ENCODE results near the gene TTC12. TPM values are rescaled to one million over a fixed set of nuclear protein-coding genes. Genes with fewer than 3 reads are reported as not detected.

Gene TTC12
- polyA plus RNA-seq, 1 of the 3 experiments (the other 2 are of a cell fraction), result 15.1 TPM

- no peak for DNase-seq
- Histone ChIP-seq H3K27ac (ENCODE audit: low read depth in 2 of 2, low read length in 1 of 2) (no peak overlapping the region), H3K9ac (no peak overlapping the region), H3K79me2 (ENCODE audit: insufficient read depth) (no peaks in the 10 kb centered on the region), H3K9me3 (no peaks in the 10 kb centered on the region), H3K4me1 (ENCODE audit: control insufficient read depth in 1 of 2, insufficient read depth in 2 of 2, low read depth in 1 of 2, low read length in 1 of 2) (peaks cover 0 to 21% of the 10 kb centered on the region in 2 experiments; a peak in 2 of 4 replicates), H4K20me1 (ENCODE audit: insufficient read depth) (no peaks in the 10 kb centered on the region), H3K9me2 (no peaks in the 10 kb centered on the region), H3K4me3 (ENCODE audit: low read depth in 2 of 2, low read length in 1 of 2) (no peak overlapping the region), H2AFZ (ENCODE audit: low read depth) (no peak overlapping the region), H3K4me2 (no peak overlapping the region), H3F3A (replicated peaks; ENCODE audit: insufficient read depth) (no peaks in the 10 kb centered on the region), H3K36me3 (replicated peaks in 1 of 2; ENCODE audit: control insufficient read depth in 1 of 2, insufficient read depth in 2 of 2, low read length in 1 of 2) (no peaks in the 10 kb centered on the region), H3K27me3 (ENCODE audit: insufficient read depth) (no peaks in the 10 kb centered on the region)
- POLR2A ChIA-PET, result no interaction called here
- CTCF ChIA-PET, result no interaction called here
- 87% methylated on average over 10 of the region's 10 CpGs for WGBS (ENCODE audit: low lambda C conversion rate)
- TF ChIP-seq TEAD4 (IDR thresholded peaks at IDR 0.05; ENCODE audit: borderline replicate concordance, insufficient read depth) (no peak), MXI1 (IDR thresholded peaks at IDR 0.05; ENCODE audit: low read depth, low read length) (no peak)
- TF ChIP-seq, protein P1, sequence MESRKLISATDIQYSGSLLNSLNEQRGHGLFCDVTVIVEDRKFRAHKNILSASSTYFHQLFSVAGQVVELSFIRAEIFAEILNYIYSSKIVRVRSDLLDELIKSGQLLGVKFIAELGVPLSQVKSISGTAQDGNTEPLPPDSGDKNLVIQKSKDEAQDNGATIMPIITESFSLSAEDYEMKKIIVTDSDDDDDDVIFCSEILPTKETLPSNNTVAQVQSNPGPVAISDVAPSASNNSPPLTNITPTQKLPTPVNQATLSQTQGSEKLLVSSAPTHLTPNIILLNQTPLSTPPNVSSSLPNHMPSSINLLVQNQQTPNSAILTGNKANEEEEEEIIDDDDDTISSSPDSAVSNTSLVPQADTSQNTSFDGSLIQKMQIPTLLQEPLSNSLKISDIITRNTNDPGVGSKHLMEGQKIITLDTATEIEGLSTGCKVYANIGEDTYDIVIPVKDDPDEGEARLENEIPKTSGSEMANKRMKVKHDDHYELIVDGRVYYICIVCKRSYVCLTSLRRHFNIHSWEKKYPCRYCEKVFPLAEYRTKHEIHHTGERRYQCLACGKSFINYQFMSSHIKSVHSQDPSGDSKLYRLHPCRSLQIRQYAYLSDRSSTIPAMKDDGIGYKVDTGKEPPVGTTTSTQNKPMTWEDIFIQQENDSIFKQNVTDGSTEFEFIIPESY (IDR thresholded peaks at IDR 0.05; ENCODE audit: borderline replicate concordance, low read depth), result no peak
Observed at GRCh38 chr11:113373981-113374560, 59.7 kb downstream of the TTC12 start.

DNA sequence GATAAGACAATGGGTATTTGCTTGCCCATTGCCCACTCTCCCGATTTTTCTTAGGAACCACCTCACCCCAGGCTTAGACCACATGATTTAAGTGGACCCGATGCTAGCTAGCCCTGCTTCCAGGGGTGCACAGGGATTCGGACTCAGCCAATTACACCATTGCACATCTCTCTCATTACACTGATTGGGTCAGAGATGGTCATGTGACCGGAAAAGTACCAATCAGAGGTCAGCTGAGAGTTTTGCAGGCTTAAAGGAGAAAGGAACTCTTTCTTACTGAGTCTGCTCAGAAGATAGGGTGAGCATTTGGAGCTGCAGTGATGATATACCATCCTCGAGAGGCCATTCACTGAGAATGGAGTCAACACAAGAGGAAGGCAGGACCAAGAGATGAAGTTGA, 61.0 kb downstream of the TTC12 start:
- no peak overlapping the region for H3K4me2 ChIP-seq
- H3K9me3 ChIP-seq, result no peaks in the 10 kb centered on the region
- no peak for DNase-seq
- no peak for TF ChIP-seq NFIC (IDR thresholded peaks at IDR 0.05; ENCODE audit: borderline replicate concordance)
- no peak for TF ChIP-seq SMC3 (IDR thresholded peaks at IDR 0.05; ENCODE audit: low read depth, low read length)
- no peak for TF ChIP-seq CTCF (IDR thresholded peaks at IDR 0.05)
- TF ChIP-seq CHD2 (IDR thresholded peaks at IDR 0.05; ENCODE audit: low read length, partially characterized antibody), result no peak
- no peak for TF ChIP-seq PBX3 (IDR thresholded peaks at IDR 0.05)
- no peak for TF ChIP-seq YY1 (IDR thresholded peaks at IDR 0.05; ENCODE audit: low read depth)
- no peak for TF ChIP-seq TEAD4 (IDR thresholded peaks at IDR 0.05; ENCODE audit: borderline replicate concordance, insufficient read depth)
- no peak for TF ChIP-seq USF1 (IDR thresholded peaks at IDR 0.05; ENCODE audit: borderline replicate concordance, low read depth)
- TF ChIP-seq EP300 (IDR thresholded peaks at IDR 0.05; ENCODE audit: borderline replicate concordance in 1 of 2, low read depth in 1 of 2, low read length in 1 of 2), result no peak
- no peak for TF ChIP-seq IRF3 (IDR thresholded peaks at IDR 0.05; ENCODE audit: low read depth, low read length)
- TF ChIP-seq ELF1 (IDR thresholded peaks at IDR 0.05), result no peak
- TF ChIP-seq MEF2A (IDR thresholded peaks at IDR 0.05; ENCODE audit: borderline replicate concordance, low read depth), result no peak
- TF ChIP-seq MXI1 (IDR thresholded peaks at IDR 0.05; ENCODE audit: low read depth, low read length), result no peak
- TF ChIP-seq TCF12 (IDR thresholded peaks at IDR 0.05), result no peak
- H3K36me3 ChIP-seq (replicated peaks in 1 of 2; ENCODE audit: control insufficient read depth in 1 of 2, insufficient read depth in 2 of 2, low read length in 1 of 2), result no peaks in the 10 kb centered on the region
- WGBS (ENCODE audit: low lambda C conversion rate), result 83% methylated on average over 5 of the region's 5 CpGs
- H3K27me3 ChIP-seq (ENCODE audit: insufficient read depth), result no peaks in the 10 kb centered on the region
- H2AFZ ChIP-seq (ENCODE audit: low read depth), result no peak overlapping the region
- CTCF ChIA-PET, result interaction anchor here (0.5 to 1.4 kb wide), 2 partner anchors 355 to 413 kb away, joined by 3 to 6 read pairs; no protein-coding TSS in a partner anchor
- no peaks in the 10 kb centered on the region for H4K20me1 ChIP-seq (ENCODE audit: insufficient read depth)
- POLR2A ChIA-PET, result no interaction called here
- H3K9ac ChIP-seq, result no peak overlapping the region
- no peak overlapping the region for H3K4me3 ChIP-seq (ENCODE audit: low read depth in 2 of 2, low read length in 1 of 2)
- H3K4me1 ChIP-seq (ENCODE audit: control insufficient read depth in 1 of 2, insufficient read depth in 2 of 2, low read depth in 1 of 2, low read length in 1 of 2), result peaks cover 0 to 13% of the 10 kb centered on the region in 2 experiments; a peak in 2 of 4 replicates
- H3K27ac ChIP-seq (ENCODE audit: low read depth in 2 of 2, low read length in 1 of 2), result no peak overlapping the region
- H3K79me2 ChIP-seq (ENCODE audit: insufficient read depth), result no peaks in the 10 kb centered on the region
- no peaks in the 10 kb centered on the region for H3K9me2 ChIP-seq
- H3F3A ChIP-seq (replicated peaks; ENCODE audit: insufficient read depth), result no peaks in the 10 kb centered on the region
